Epithelial cell of proximal tubule (primary cell): Measurements from ENCODE around the gene CADM1. TPM values are rescaled to one million over a fixed set of nuclear protein-coding genes. Genes with fewer than 3 reads are reported as not detected.

Experiments used
- DNase-seq: peaks from one replicate; pipeline ENCODE4 v3.0.0-alpha.2; 2011; ENCODE audit warnings: low read depth
- H3K4me3 ChIP-seq: 2 replicates; pipeline ENCODE4 v1.5.1; 2011; ENCODE audit warnings: low read depth, mild to moderate bottlenecking, low read length
- total RNA-seq: library from RNA; depleted of rRNA; stranded (reverse); fragments of >200 nt; gene quantifications from 2 replicates; pipeline ENCODE4 v1.2.3, GENCODE V29; 2015
- TF ChIP-seq, protein P1 (sequence below): conservative IDR thresholded peaks from 2 replicates; pipeline ENCODE4 v1.5.1; 2012; ENCODE audit warnings: low read depth, mild to moderate bottlenecking, low read length

The CADM1 gene
- total RNA-seq, 1 donor from 2014 or later = 21.3 TPM

DNA sequence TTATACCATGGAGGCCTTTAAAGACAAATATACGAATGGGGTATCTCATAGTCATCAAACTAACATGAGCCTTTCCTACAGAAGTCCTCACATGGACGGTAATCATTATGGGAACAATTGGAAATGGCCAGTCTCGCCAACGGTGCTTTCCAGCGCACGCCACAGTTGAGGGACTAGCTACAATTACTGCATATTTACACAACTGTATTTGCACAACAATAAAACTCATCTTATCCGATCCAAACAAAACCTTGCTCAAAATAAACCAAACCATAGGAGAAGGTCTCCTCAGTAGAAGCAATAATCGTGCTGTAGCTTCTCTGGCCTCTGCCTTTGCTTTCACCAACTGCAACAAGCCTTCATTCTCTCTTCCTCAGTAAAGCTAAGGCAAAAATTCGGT, 5.9 kb downstream of the CADM1 start:
- TF ChIP-seq, protein P1, sequence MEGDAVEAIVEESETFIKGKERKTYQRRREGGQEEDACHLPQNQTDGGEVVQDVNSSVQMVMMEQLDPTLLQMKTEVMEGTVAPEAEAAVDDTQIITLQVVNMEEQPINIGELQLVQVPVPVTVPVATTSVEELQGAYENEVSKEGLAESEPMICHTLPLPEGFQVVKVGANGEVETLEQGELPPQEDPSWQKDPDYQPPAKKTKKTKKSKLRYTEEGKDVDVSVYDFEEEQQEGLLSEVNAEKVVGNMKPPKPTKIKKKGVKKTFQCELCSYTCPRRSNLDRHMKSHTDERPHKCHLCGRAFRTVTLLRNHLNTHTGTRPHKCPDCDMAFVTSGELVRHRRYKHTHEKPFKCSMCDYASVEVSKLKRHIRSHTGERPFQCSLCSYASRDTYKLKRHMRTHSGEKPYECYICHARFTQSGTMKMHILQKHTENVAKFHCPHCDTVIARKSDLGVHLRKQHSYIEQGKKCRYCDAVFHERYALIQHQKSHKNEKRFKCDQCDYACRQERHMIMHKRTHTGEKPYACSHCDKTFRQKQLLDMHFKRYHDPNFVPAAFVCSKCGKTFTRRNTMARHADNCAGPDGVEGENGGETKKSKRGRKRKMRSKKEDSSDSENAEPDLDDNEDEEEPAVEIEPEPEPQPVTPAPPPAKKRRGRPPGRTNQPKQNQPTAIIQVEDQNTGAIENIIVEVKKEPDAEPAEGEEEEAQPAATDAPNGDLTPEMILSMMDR = no peak
- no peak for DNase-seq

DNA sequence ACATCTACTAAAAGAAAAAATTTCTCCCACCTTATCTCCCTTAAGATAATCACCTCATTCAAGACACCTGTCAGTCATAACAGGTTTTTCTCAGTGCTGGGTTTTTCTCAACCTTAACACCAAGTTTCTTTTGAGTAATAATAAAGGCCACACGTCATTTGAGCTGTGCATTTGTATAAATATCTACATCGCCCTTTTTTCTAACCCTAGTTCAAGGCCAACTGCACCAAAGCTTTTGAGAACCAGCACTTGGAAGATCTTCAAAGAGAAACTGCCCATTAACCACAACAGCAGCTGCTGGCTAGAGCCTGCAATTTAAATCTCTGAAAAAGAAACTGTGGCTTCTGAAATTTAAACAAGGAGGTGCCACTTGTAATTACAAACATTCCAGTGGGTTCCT, 6.9 kb downstream of the CADM1 start:
- TF ChIP-seq, protein P1 = no peak
- no peak overlapping the region for H3K4me3 ChIP-seq
- DNase-seq = no peak

More for the DNA sequence above, 5.9 kb downstream of the CADM1 start:
- H3K4me3 ChIP-seq = no peak overlapping the region

DNA sequence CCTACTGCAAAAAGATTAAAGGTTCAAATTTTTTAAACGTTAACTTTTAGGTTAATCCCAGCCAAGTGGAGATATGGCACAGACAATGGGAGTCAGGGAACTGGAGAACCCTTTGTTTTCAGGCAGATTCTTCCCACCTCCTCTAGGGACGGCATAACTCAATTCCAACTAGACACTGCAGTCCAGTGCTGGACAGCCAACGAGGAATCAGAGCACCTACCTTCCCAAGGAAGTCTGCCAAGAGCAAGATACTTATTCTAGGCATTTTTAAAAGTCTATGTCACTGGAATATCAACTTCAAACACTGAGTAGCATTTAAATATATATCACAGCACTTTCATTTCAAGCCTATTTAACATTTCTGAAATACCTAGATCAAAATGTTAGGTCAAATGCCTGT, 7.3 kb downstream of the CADM1 start:
- DNase-seq = no peak
- no peak overlapping the region for H3K4me3 ChIP-seq
- TF ChIP-seq, protein P1 = peak; percentile 11

DNA sequence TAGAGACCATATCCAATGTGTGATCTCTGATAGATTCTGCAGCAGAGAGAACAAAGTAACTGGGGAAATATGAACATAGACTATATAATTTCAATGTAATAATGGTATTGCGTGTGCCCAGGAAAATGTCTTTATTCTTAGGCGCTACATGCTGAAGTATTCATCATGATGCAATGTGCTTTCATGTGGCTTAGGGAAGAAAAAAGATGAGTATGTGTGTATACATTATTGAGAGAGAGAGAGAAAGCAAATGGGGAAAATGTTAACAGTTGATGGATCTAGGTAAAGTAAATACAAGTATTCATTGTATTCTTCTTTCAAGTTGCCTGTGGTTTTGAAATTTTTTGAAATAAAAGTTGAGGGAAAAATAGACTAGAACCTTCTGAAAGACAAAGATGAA, 10.3 kb downstream of the CADM1 start:
- no peak for DNase-seq
- TF ChIP-seq, protein P1 = no peak
- no peak overlapping the region for H3K4me3 ChIP-seq

DNA sequence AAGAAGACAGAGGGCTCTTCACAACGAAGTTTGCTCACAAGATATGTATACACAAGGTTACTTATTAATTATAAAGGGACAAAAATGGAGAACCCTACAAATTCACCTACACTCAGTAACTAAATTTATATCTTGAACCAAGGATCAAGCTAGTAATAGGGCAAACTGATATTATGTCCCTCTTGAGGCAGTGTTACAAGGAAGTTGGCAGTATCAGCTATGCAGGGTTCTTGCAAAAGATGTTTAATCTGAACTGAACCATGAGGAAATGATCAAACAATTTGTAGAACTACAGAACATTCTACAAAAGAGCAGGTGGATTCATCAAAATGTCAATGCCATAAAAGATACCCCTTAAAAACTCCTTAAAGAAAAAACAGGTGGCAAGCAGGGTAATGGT, 10.7 kb downstream of the CADM1 start:
- no peak for DNase-seq
- TF ChIP-seq, protein P1 = no peak
- no peak overlapping the region for H3K4me3 ChIP-seq

DNA sequence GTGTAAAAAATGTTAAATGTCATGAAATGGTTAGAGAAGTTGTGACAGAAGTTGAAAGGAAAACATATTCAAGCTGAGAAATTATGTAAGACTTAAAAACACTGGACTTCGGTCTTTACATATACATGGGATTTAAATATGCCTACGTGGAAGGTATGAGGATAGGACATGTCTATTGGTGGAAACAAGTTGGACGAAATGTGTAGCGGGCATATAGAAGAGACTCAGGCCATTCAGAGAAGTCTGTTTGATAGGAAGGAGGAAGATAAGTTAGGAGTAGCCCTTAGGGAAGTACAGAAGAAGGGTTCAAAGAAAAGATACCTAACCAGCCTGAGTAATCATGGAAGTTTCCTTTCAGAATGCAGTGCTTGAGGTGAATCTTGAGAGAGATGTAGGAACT, 14.7 kb downstream of the CADM1 start:
- no peak for DNase-seq
- H3K4me3 ChIP-seq = no peak overlapping the region
- TF ChIP-seq, protein P1 = no peak

DNA sequence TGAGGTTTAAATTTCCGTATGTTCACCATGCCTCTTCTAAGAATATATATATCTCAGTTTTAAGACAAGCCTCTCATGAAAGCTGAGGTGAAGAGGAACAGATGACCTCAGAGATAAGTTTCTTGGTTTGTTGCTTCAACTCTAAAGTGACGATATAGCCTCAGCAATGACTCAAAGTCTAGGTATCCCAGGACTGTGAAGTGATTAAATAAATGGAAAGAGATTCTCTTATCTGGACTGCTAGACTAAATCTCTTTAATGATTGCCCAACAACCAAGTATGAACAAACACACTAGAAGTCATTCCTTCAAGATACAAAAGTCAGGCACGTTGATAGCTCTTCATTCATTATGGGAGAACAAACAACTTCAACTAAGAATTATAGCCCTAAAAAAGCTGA, 15.3 kb downstream of the CADM1 start:
- no peak overlapping the region for H3K4me3 ChIP-seq
- DNase-seq = peak; percentile 66
- TF ChIP-seq, protein P1 = no peak
